Measurements from ENCODE around the gene PHLDA3.
"Not testable (repeated sequence)": the region's sequence is repeated elsewhere in the genome, so short reads cannot be mapped to it uniquely, and the experiment has no call there.

PHLDA3 gene

GRCh38 chr1:201497935-201498509, 29.0 kb upstream of the PHLDA3 start:
- TF ChIP-seq ZFX (IDR thresholded peaks at IDR 0.05; ENCODE audit: borderline replicate concordance) (no peak), CTCF (IDR thresholded peaks at IDR 0.05) (no peak)

GRCh38 chr1:201496296-201496690, 27.3 kb upstream of the PHLDA3 start:
- TF ChIP-seq ZFX (IDR thresholded peaks at IDR 0.05; ENCODE audit: borderline replicate concordance): no peak
- TF ChIP-seq CTCF (IDR thresholded peaks at IDR 0.05): no peak
- no peak overlapping the region for H3K27ac ChIP-seq

More at GRCh38 chr1:201497935-201498509, 29.0 kb upstream of the PHLDA3 start:
- H3K27ac ChIP-seq: no peak overlapping the region

- H3K27ac ChIP-seq: no peak overlapping the region
- TF ChIP-seq ZFX (IDR thresholded peaks at IDR 0.05; ENCODE audit: borderline replicate concordance) (no peak), CTCF (IDR thresholded peaks at IDR 0.05) (no peak)
Measured at GRCh38 chr1:201495551-201496295, 26.7 kb upstream of the PHLDA3 start.

GRCh38 chr1:201493757-201494617, 25.0 kb upstream of the PHLDA3 start:
- no peak for TF ChIP-seq CTCF (IDR thresholded peaks at IDR 0.05)
- no peak for TF ChIP-seq ZFX (IDR thresholded peaks at IDR 0.05; ENCODE audit: borderline replicate concordance)
- H3K27ac ChIP-seq: no peak overlapping the region

GRCh38 chr1:201493026-201493656, 24.2 kb upstream of the PHLDA3 start:
- H3K27ac ChIP-seq: not testable (repeated sequence)

- H3K27ac ChIP-seq: no peak overlapping the region
- TF ChIP-seq ZFX (IDR thresholded peaks at IDR 0.05; ENCODE audit: borderline replicate concordance) (no peak), CTCF (IDR thresholded peaks at IDR 0.05) (no peak)
Measured at GRCh38 chr1:201491896-201492511, 23.0 kb upstream of the PHLDA3 start.

GRCh38 chr1:201490708-201491131, 21.7 kb upstream of the PHLDA3 start:
- H3K27ac ChIP-seq: no peak overlapping the region
- TF ChIP-seq CTCF (IDR thresholded peaks at IDR 0.05) (no peak), ZFX (IDR thresholded peaks at IDR 0.05; ENCODE audit: borderline replicate concordance) (no peak)
